LNCAP (cell line): Measurements from ENCODE around the gene ZNF304.

Source experiments
- CTCF ChIP-seq: fragments of 450-650 bp; IDR thresholded peaks from 2 replicates; pipeline ENCODE4 v1.5.1; 2017; ENCODE audit warnings: mild to moderate bottlenecking

ZNF304 gene

GRCh38 chr19:57362419-57362818 is 11.3 kb downstream of the ZNF304 start:
- TF ChIP-seq CTCF = no peak

GRCh38 chr19:57362997-57363687 is 12.1 kb downstream of the ZNF304 start, which contains the start of the genes TRAPPC2B and ZNF547:
TRAPPC2B (plus strand) TSS chr19:57363551; CDS start chr19:57364834, 1,283 bp downstream.
ZNF547 (plus strand) TSS chr19:57363551; CDS start chr19:57368556, 5,005 bp downstream.
- no peak for TF ChIP-seq CTCF

GRCh38 chr19:57363688-57364181 is 12.7 kb downstream of the ZNF304 start:
- no peak for TF ChIP-seq CTCF

- TF ChIP-seq CTCF = no peak
Measured at GRCh38 chr19:57366776-57367175, 15.7 kb downstream of the ZNF304 start.

DNA sequence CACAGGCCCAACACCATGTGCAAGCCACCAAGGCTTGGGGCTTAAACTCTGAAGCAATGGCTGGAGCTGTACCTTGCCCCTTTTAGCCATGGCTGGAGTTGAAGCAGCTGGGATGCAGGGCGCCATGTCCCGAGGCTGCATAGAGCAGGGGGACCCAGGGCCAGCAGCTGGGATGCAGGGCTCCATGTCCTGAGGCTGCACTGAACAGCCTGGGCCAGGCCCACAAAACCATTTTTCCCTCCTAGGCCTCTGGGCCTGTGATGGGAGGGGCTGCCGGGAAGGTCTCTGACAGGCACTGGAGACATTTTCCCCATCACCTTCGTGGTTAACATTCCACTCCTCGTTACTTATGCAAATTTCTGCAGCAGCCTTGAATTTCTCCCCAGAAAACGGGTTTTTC is 23.1 kb downstream of the ZNF304 start:
- TF ChIP-seq CTCF = no peak

GRCh38 chr19:57376151-57376550 is 25.1 kb downstream of the ZNF304 start:
- no peak for TF ChIP-seq CTCF

GRCh38 chr19:57377498-57378146 is 26.6 kb downstream of the ZNF304 start:
- TF ChIP-seq CTCF = no peak
